Activated CD8-positive, alpha-beta T cell treated with anti-CD3 and anti-CD28 coated beads, Interleukin-2, amount 10 ng/mL, durations not matched to agents 7 days and 5 days (primary cell): ENCODE data around the gene SLC19A1. TPM values are rescaled to one million over a fixed set of nuclear protein-coding genes. Genes with fewer than 3 reads are reported as not detected.
"Not testable (repeated sequence)": the region's sequence is repeated elsewhere in the genome, so short reads cannot be mapped to it uniquely, and the experiment has no call there.

ENCODE experiments used
- ATAC-seq: fragments of 150-1000 bp; cut with Tn5 transposase; one replicate; pipeline ENCODE4 v1.10.0; 2021; ENCODE audit warnings: moderate library complexity
- CTCF ChIA-PET: fragments of 350-600 bp; sonication (Branson Sonifier 250); formaldehyde crosslinking; loops from one replicate; lab custom pipeline; 2021; ENCODE audit warnings: antibody characterized with exemption; lab: Charles Lee
- POLR2A ChIA-PET: fragments of 350-600 bp; sonication (Branson Sonifier 250); formaldehyde crosslinking; loops from one replicate; lab custom pipeline; 2021; ENCODE audit warnings: antibody characterized with exemption; lab: Charles Lee
- DNase-seq: peaks from one replicate; pipeline ENCODE4 v3.0.0-alpha.2; 2020
- H3K27ac Mint-ChIP-seq: one replicate; pipeline ENCODE4 v1.8.0; 2021; ENCODE audit warnings: mild to moderate bottlenecking, mixed read lengths
- H3K27me3 Mint-ChIP-seq: one replicate; pipeline ENCODE4 v1.8.0; 2021; ENCODE audit warnings: low read depth, mixed read lengths
- H3K36me3 Mint-ChIP-seq: one replicate; pipeline ENCODE4 v1.8.0; 2021; ENCODE audit warnings: low read depth, mixed read lengths
- H3K4me1 Mint-ChIP-seq: one replicate; pipeline ENCODE4 v1.8.0; 2021; ENCODE audit warnings: low read depth, mixed read lengths
- H3K4me3 Mint-ChIP-seq: one replicate; pipeline ENCODE4 v1.8.0; 2021; ENCODE audit warnings: mild to moderate bottlenecking, mixed read lengths
- H3K9me3 Mint-ChIP-seq: one replicate; pipeline ENCODE4 v1.8.0; 2022; ENCODE audit warnings: mixed read lengths; ENCODE audit not compliant: insufficient read depth
- total RNA-seq, 2 experiments: library from RNA; stranded (reverse); gene quantifications; one replicate each; pipeline ENCODE4 v1.2.3, GENCODE V29; 2021

SLC19A1 gene
- total RNA-seq, 2 experiments from 2014 or later = 44.4 to 51.6 TPM

- ATAC-seq (no peak), DNase-seq (no peak)
- CTCF ChIA-PET = no interaction called here
- no peak overlapping the region for H3K27ac Mint-ChIP-seq
- H3K36me3 Mint-ChIP-seq = no peaks in the 10 kb centered on the region
- POLR2A ChIA-PET = no interaction called here
- no peaks in the 10 kb centered on the region for H3K9me3 Mint-ChIP-seq
- no peak overlapping the region for H3K4me3 Mint-ChIP-seq
- peaks cover 6% of the 10 kb centered on the region for H3K4me1 Mint-ChIP-seq
- no peaks in the 10 kb centered on the region for H3K27me3 Mint-ChIP-seq
Measured at GRCh38 chr21:45575304-45575992, 33.2 kb upstream of the SLC19A1 start.

GRCh38 chr21:45574691-45575090 lies 32.5 kb upstream of the SLC19A1 start:
- no peak overlapping the region for H3K27ac Mint-ChIP-seq
- CTCF ChIA-PET = no interaction called here
- POLR2A ChIA-PET = no interaction called here
- no peak for ATAC-seq
- DNase-seq = no peak
- no peaks in the 10 kb centered on the region for H3K27me3 Mint-ChIP-seq
- H3K4me1 Mint-ChIP-seq = peaks cover 6% of the 10 kb centered on the region
- H3K36me3 Mint-ChIP-seq = no peaks in the 10 kb centered on the region
- H3K4me3 Mint-ChIP-seq = no peak overlapping the region
- no peaks in the 10 kb centered on the region for H3K9me3 Mint-ChIP-seq

GRCh38 chr21:45574081-45574501 lies 31.9 kb upstream of the SLC19A1 start:
- H3K27ac Mint-ChIP-seq = no peak overlapping the region
- H3K4me1 Mint-ChIP-seq = peaks cover 6% of the 10 kb centered on the region
- CTCF ChIA-PET = no interaction called here
- H3K27me3 Mint-ChIP-seq = no peaks in the 10 kb centered on the region
- no peak overlapping the region for H3K4me3 Mint-ChIP-seq
- DNase-seq (no peak), ATAC-seq (no peak)
- POLR2A ChIA-PET = no interaction called here
- H3K9me3 Mint-ChIP-seq = no peaks in the 10 kb centered on the region
- H3K36me3 Mint-ChIP-seq = no peaks in the 10 kb centered on the region

GRCh38 chr21:45573452-45574035 lies 31.3 kb upstream of the SLC19A1 start:
- CTCF ChIA-PET = interaction anchor here (1.2 kb wide), 2 partner anchors 23 to 95 kb away, joined by 3 to 4 read pairs; no protein-coding TSS in a partner anchor

GRCh38 chr21:45572783-45573451 lies 30.7 kb upstream of the SLC19A1 start:
- Mint-ChIP-seq H3K9me3 (no peaks in the 10 kb centered on the region), H3K36me3 (no peaks in the 10 kb centered on the region), H3K27me3 (peaks cover 6% of the 10 kb centered on the region), H3K4me3 (no peak overlapping the region), H3K4me1 (peaks cover 6% of the 10 kb centered on the region), H3K27ac (no peak overlapping the region)
- POLR2A ChIA-PET = no interaction called here
- no peak for ATAC-seq
- CTCF ChIA-PET = interaction anchor here (1.2 kb wide), 2 partner anchors 24 to 94 kb away, joined by 3 to 4 read pairs; no protein-coding TSS in a partner anchor
- no peak for DNase-seq

More at GRCh38 chr21:45573452-45574035, 31.3 kb upstream of the SLC19A1 start:
- ATAC-seq = no peak
- Mint-ChIP-seq H3K27ac (peak overlapping the region; percentile 44), H3K36me3 (no peaks in the 10 kb centered on the region), H3K27me3 (peaks cover 4% of the 10 kb centered on the region), H3K4me3 (no peak overlapping the region), H3K9me3 (no peaks in the 10 kb centered on the region), H3K4me1 (peaks cover 6% of the 10 kb centered on the region)
- POLR2A ChIA-PET = no interaction called here
- DNase-seq = no peak

GRCh38 chr21:45572231-45572630 lies 30.0 kb upstream of the SLC19A1 start:
- POLR2A ChIA-PET = no interaction called here
- Mint-ChIP-seq H3K9me3 (no peaks in the 10 kb centered on the region), H3K27me3 (peaks cover 8% of the 10 kb centered on the region), H3K4me1 (peaks cover 6% of the 10 kb centered on the region), H3K27ac (no peak overlapping the region), H3K36me3 (no peaks in the 10 kb centered on the region), H3K4me3 (no peak overlapping the region)
- DNase-seq (no peak), ATAC-seq (no peak)
- CTCF ChIA-PET = interaction anchor here (1.2 kb wide), 1 partner anchor 94 kb away, joined by 3 read pairs; no protein-coding TSS in a partner anchor

- POLR2A ChIA-PET = no interaction called here
- H3K36me3 Mint-ChIP-seq = no peaks in the 10 kb centered on the region
- no peak for ATAC-seq
- DNase-seq = no peak
- CTCF ChIA-PET = no interaction called here
- H3K27ac Mint-ChIP-seq = no peak overlapping the region
- H3K4me3 Mint-ChIP-seq = no peak overlapping the region
- H3K4me1 Mint-ChIP-seq = peaks cover 6% of the 10 kb centered on the region
- no peaks in the 10 kb centered on the region for H3K9me3 Mint-ChIP-seq
- H3K27me3 Mint-ChIP-seq = peaks cover 14% of the 10 kb centered on the region
Measured at GRCh38 chr21:45571641-45572040, 29.4 kb upstream of the SLC19A1 start.

GRCh38 chr21:45570826-45571601 lies 28.8 kb upstream of the SLC19A1 start:
- ChIA-PET POLR2A (no interaction called here), CTCF (no interaction called here)
- Mint-ChIP-seq H3K27me3 (peaks cover 14% of the 10 kb centered on the region), H3K27ac (no peak overlapping the region), H3K36me3 (no peaks in the 10 kb centered on the region), H3K9me3 (no peaks in the 10 kb centered on the region), H3K4me3 (no peak overlapping the region), H3K4me1 (peaks cover 6% of the 10 kb centered on the region)
- DNase-seq (no peak), ATAC-seq (no peak)

- ChIA-PET CTCF (no interaction called here), POLR2A (no interaction called here)
- Mint-ChIP-seq H3K4me3 (no peak overlapping the region), H3K9me3 (no peaks in the 10 kb centered on the region), H3K27me3 (peaks cover 16% of the 10 kb centered on the region), H3K4me1 (peaks cover 6% of the 10 kb centered on the region), H3K36me3 (no peaks in the 10 kb centered on the region), H3K27ac (no peak overlapping the region)
- ATAC-seq (no peak), DNase-seq (no peak)
Measured at GRCh38 chr21:45570071-45570470, 27.8 kb upstream of the SLC19A1 start.

- no peaks in the 10 kb centered on the region for H3K9me3 Mint-ChIP-seq
- H3K27me3 Mint-ChIP-seq = peaks cover 25% of the 10 kb centered on the region
- no peak overlapping the region for H3K4me3 Mint-ChIP-seq
- DNase-seq (no peak), ATAC-seq (no peak)
- CTCF ChIA-PET = interaction anchor here (1.2 kb wide), 1 partner anchor 28 kb away, joined by 3 read pairs; no protein-coding TSS in a partner anchor
- no peaks in the 10 kb centered on the region for H3K36me3 Mint-ChIP-seq
- no peak overlapping the region for H3K27ac Mint-ChIP-seq
- POLR2A ChIA-PET = no interaction called here
- peaks cover under 1% of the 10 kb centered on the region for H3K4me1 Mint-ChIP-seq
Measured at GRCh38 chr21:45568383-45568782, 26.1 kb upstream of the SLC19A1 start.

- POLR2A ChIA-PET, ATAC-seq, H3K4me3 Mint-ChIP-seq, H3K4me1 Mint-ChIP-seq, H3K9me3 Mint-ChIP-seq, DNase-seq, H3K36me3 Mint-ChIP-seq, H3K27ac Mint-ChIP-seq, CTCF ChIA-PET: not testable (repeated sequence)
- H3K27me3 Mint-ChIP-seq = peaks cover 41% of the 10 kb centered on the region
Measured at GRCh38 chr21:45564137-45564536, 21.9 kb upstream of the SLC19A1 start.
